Activated effector memory CD4-positive, alpha-beta T cell treated with Interleukin-2 at 50 U/mL for 16 hours (primary cell): ENCODE results near the gene YWHAG.
A peak's percentile ranks its signal among the peaks of the same experiment; 100 is the strongest.
"Not testable (repeated sequence)": the region's sequence is repeated elsewhere in the genome, so short reads cannot be mapped to it uniquely, and the experiment has no call there.

ENCODE experiments used
- DNase-seq: peaks from one replicate; pipeline ENCODE4 v3.0.0-alpha.2; 2020

Gene YWHAG

GRCh38 chr7:76317782-76318487 lies 40.9 kb downstream of the YWHAG start:
- peak; percentile 94 for DNase-seq

- no peak for DNase-seq
Observed at GRCh38 chr7:76316984-76317781, 41.6 kb downstream of the YWHAG start.

GRCh38 chr7:76315364-76315763 lies 43.4 kb downstream of the YWHAG start:
- DNase-seq, result no peak

- not testable (repeated sequence) for DNase-seq
Observed at GRCh38 chr7:76314740-76315139, 44.1 kb downstream of the YWHAG start.

GRCh38 chr7:76314042-76314721 lies 44.6 kb downstream of the YWHAG start:
- peak; percentile 92 for DNase-seq

- not testable (repeated sequence) for DNase-seq
Observed at GRCh38 chr7:76311838-76312237, 47.0 kb downstream of the YWHAG start.

- no peak for DNase-seq
Observed at GRCh38 chr7:76310102-76310957, 48.5 kb downstream of the YWHAG start.

- DNase-seq, result not testable (repeated sequence)
Observed at GRCh38 chr7:76309341-76310101, 49.3 kb downstream of the YWHAG start.

- DNase-seq, result not testable (repeated sequence)
Observed at GRCh38 chr7:76308874-76309273, 49.9 kb downstream of the YWHAG start.

GRCh38 chr7:76304888-76305375 lies 53.9 kb downstream of the YWHAG start:
- no peak for DNase-seq

- DNase-seq, result peak; percentile 67
Observed at GRCh38 chr7:76303202-76304147, 55.3 kb downstream of the YWHAG start.

GRCh38 chr7:76302347-76303201 lies 56.2 kb downstream of the YWHAG start, which contains the start of gene HSPB1:
HSPB1 (plus strand) TSS chr7:76302673; CDS start chr7:76302713, 40 bp downstream.
- DNase-seq, result peak; percentile 61

- no peak for DNase-seq
Observed at GRCh38 chr7:76301000-76301399, 57.8 kb downstream of the YWHAG start.

GRCh38 chr7:76300166-76300731 lies 58.5 kb downstream of the YWHAG start:
- no peak for DNase-seq

GRCh38 chr7:76296743-76297740 lies 61.7 kb downstream of the YWHAG start:
- no peak for DNase-seq

- DNase-seq, result no peak
Observed at GRCh38 chr7:76294344-76295024, 64.3 kb downstream of the YWHAG start.

GRCh38 chr7:76293407-76293901 lies 65.3 kb downstream of the YWHAG start:
- DNase-seq, result no peak
